SK-N-SH (cell line): ENCODE data around the gene ZNF490. TPM values are rescaled to one million over a fixed set of nuclear protein-coding genes. Genes with fewer than 3 reads are reported as not detected.
A peak's percentile ranks its signal among the peaks of the same experiment; 100 is the strongest.

Experiments
- CTCF ChIA-PET: fragments of 300-600, 350-600 bp; formaldehyde crosslinking; extraction: SDS; loops from one replicate; lab custom pipeline; 2021; lab: Yijun Ruan, JAX
- POLR2A ChIA-PET: fragments of 350-600 bp; sonication (Branson Sonifier 250); formaldehyde crosslinking; extraction: SDS; loops from one replicate; lab custom pipeline; 2020; ENCODE audit warnings: antibody characterized with exemption, inconsistent platforms; lab: Yijun Ruan, JAX
- DNase-seq: peaks from one replicate; pipeline ENCODE4 v3.0.0; 2012
- H2AFZ ChIP-seq: fragments of 200-600 bp; sonication (generic); 2 replicates; pipeline ENCODE4 v1.8.1; 2016; ENCODE audit warnings: antibody characterized with exemption, mild to moderate bottlenecking, low read depth
- H3F3A ChIP-seq: fragments of 200-600 bp; sonication (generic); replicated peaks from 2 replicates; pipeline ENCODE3; 2016; ENCODE audit warnings: antibody characterized with exemption, mild to moderate bottlenecking; ENCODE audit not compliant: insufficient read depth
- H3K27ac ChIP-seq, 2 experiments: fragments of 200-500 bp in 1 of 2; fragments of 200-600 bp in 1 of 2; sonication (Bioruptor generic) in 1 of 2; sonication (generic), shearing (Covaris generic) in 1 of 2; 2 replicates each; pipeline versions ENCODE4 v1.5.1 to v1.6.1; 2014 to 2016; ENCODE audit warnings: low read depth in 2 of 2, inconsistent platforms in 1 of 2, low read length in 1 of 2, mild to moderate bottlenecking in 1 of 2, mixed read lengths in 1 of 2
- H3K27me3 ChIP-seq: fragments of 200-600 bp; sonication (generic), shearing (Covaris generic); 2 replicates; pipeline ENCODE4 v1.6.1; 2016; ENCODE audit warnings: mixed run types; ENCODE audit not compliant: insufficient read depth
- H3K36me3 ChIP-seq, 2 experiments: fragments of 200-500 bp in 1 of 2; fragments of 200-600 bp in 1 of 2; sonication (Bioruptor generic) in 1 of 2; sonication (generic) in 1 of 2; replicated peaks in 1 of 2; 2 replicates each; pipeline versions ENCODE3 to v1.5.1; 2014 to 2016; ENCODE audit warnings: low read length in 1 of 2, mild to moderate bottlenecking in 1 of 2; ENCODE audit not compliant: insufficient read depth in 2 of 2, control insufficient read depth in 1 of 2
- H3K4me1 ChIP-seq, 2 experiments: fragments of 200-500 bp in 1 of 2; fragments of 200-600 bp in 1 of 2; sonication (Bioruptor generic) in 1 of 2; sonication (generic), shearing (Covaris generic) in 1 of 2; 2 replicates each; pipeline versions ENCODE4 v1.5.1 to v1.6.1; 2014 to 2016; ENCODE audit warnings: low read depth in 1 of 2, low read length in 1 of 2, mixed run types in 1 of 2; ENCODE audit not compliant: insufficient read depth in 2 of 2, control insufficient read depth in 1 of 2
- H3K4me2 ChIP-seq: fragments of 200-600 bp; sonication (generic), shearing (Covaris generic); 2 replicates; pipeline ENCODE4 v1.6.1; 2017; ENCODE audit warnings: mixed run types
- H3K4me3 ChIP-seq, 2 experiments: fragments of 200-500 bp in 1 of 2; fragments of 200-600 bp in 1 of 2; sonication (Bioruptor generic) in 1 of 2; sonication (generic), shearing (Covaris generic) in 1 of 2; 2 replicates each; pipeline versions ENCODE4 v1.5.1 to v1.8.1; 2014 to 2016; ENCODE audit warnings: low read depth in 2 of 2, inconsistent platforms in 1 of 2, low read length in 1 of 2, mild to moderate bottlenecking in 1 of 2, mixed read lengths in 1 of 2, moderate library complexity in 1 of 2
- H3K79me2 ChIP-seq: fragments of 200-600 bp; sonication (generic); 2 replicates; pipeline ENCODE4 v1.8.1; 2017; ENCODE audit warnings: mild to moderate bottlenecking; ENCODE audit not compliant: insufficient read depth
- H3K9ac ChIP-seq: fragments of 200-600 bp; sonication (generic); 2 replicates; pipeline ENCODE4 v1.6.1; 2017; ENCODE audit warnings: mixed run types
- H3K9me2 ChIP-seq: fragments of 200-600 bp; sonication (generic); 2 replicates; pipeline ENCODE4 v1.6.1; 2017; ENCODE audit warnings: mixed run types
- H3K9me3 ChIP-seq: fragments of 200-600 bp; sonication (generic); 2 replicates; pipeline ENCODE4 v1.6.1; 2017; ENCODE audit warnings: mixed run types, mild to moderate bottlenecking, moderate library complexity
- H4K20me1 ChIP-seq: fragments of 200-600 bp; sonication (generic); 2 replicates; pipeline ENCODE4 v1.6.1; 2017; ENCODE audit warnings: mild to moderate bottlenecking, mixed run types; ENCODE audit not compliant: insufficient read depth
- ELF1 ChIP-seq: IDR thresholded peaks from 2 replicates; pipeline ENCODE4 v1.4.0; 2012
- EZH2phosphoT487 ChIP-seq: fragments of 200-600 bp; sonication (generic); IDR thresholded peaks from 2 replicates; pipeline ENCODE4 v1.6.1; 2017; ENCODE audit warnings: low read depth, mixed run types, mild to moderate bottlenecking, antibody characterized with exemption, moderate library complexity, borderline replicate concordance
- FOSL2 ChIP-seq: IDR thresholded peaks from 2 replicates; pipeline ENCODE4 v1.4.0; 2012; ENCODE audit warnings: low read depth, mild to moderate bottlenecking, moderate library complexity, borderline replicate concordance
- GABPA ChIP-seq: IDR thresholded peaks from 2 replicates; pipeline ENCODE4 v1.4.0; 2012; ENCODE audit warnings: low read depth, mild to moderate bottlenecking
- JUND ChIP-seq: IDR thresholded peaks from 2 replicates; pipeline ENCODE4 v1.4.0; 2012
- MXI1 ChIP-seq: IDR thresholded peaks from 2 replicates; pipeline ENCODE4 v1.6.1; 2012; ENCODE audit warnings: mild to moderate bottlenecking, low read depth, low read length, improper control_type of control experiment
- NFIC ChIP-seq: IDR thresholded peaks from 2 replicates; pipeline ENCODE4 v1.4.0; 2012; ENCODE audit warnings: borderline replicate concordance
- POLR2AphosphoS5 ChIP-seq: IDR thresholded peaks from 2 replicates; pipeline ENCODE4 v1.6.1; 2012; ENCODE audit warnings: low read depth, low read length
- SIN3A ChIP-seq: IDR thresholded peaks from 2 replicates; pipeline ENCODE4 v1.6.1; 2012; ENCODE audit warnings: low read depth, mild to moderate bottlenecking, low read length, moderate library complexity, borderline replicate concordance
- TAF1 ChIP-seq: IDR thresholded peaks from 2 replicates; pipeline ENCODE4 v1.6.1; 2012; ENCODE audit warnings: low read depth, mild to moderate bottlenecking, low read length, moderate library complexity, borderline replicate concordance
- TEAD4 ChIP-seq: IDR thresholded peaks from 2 replicates; pipeline ENCODE4 v1.4.0; 2012; ENCODE audit warnings: mild to moderate bottlenecking, borderline replicate concordance; ENCODE audit not compliant: insufficient read depth
- YY1 ChIP-seq: IDR thresholded peaks from 2 replicates; pipeline ENCODE4 v1.4.0; 2012; ENCODE audit warnings: low read depth, mild to moderate bottlenecking
- WGBS: methylation state at CpG from one replicate; pipeline ENCODE4 v1.1.6; 2017; ENCODE audit warnings: low lambda C conversion rate; 5-methylcytosine and 5-hydroxymethylcytosine counted together
- polyA plus RNA-seq, 3 experiments: library from polyadenylated mRNA; depleted of rRNA; stranded (reverse); fragments of >200 nt; gene quantifications; 2 replicates each; pipeline ENCODE4 v1.2.3, GENCODE V29; 2012
- TF ChIP-seq, protein P1 (sequence below): fragments of 200-600 bp; sonication (generic); IDR thresholded peaks from 2 replicates; pipeline ENCODE4 v1.6.1; 2017; ENCODE audit warnings: antibody characterized with exemption, mild to moderate bottlenecking, moderate library complexity
- TF ChIP-seq, protein P2 (sequence below): IDR thresholded peaks from 2 replicates; pipeline ENCODE4 v1.6.1; 2012; ENCODE audit warnings: mild to moderate bottlenecking, low read depth, low read length, moderate library complexity
- TF ChIP-seq, protein P3 (sequence below): IDR thresholded peaks from 2 replicates; pipeline ENCODE4 v1.4.0; 2012; ENCODE audit warnings: low read depth

The ZNF490 gene
- polyA plus RNA-seq, 1 of the 3 experiments (the other 2 are of a cell fraction) = 1.3 TPM

DNA sequence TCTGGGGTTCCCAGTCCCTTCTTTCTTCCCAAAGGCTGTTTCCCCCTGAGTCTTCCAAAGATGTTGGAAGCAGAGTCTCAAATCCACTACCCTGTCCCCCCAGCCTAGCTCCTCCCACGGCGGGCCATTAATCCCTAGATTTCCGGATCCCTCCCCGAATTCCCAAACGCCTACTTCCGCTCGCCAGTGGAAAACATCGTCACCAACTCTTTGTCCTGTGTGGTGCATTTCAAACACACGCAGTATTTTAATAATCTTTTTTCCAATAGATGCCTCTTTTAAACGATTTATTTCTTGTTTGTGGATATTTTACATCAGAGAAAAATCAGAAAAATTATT, 717 bp upstream of the ZNF490 start:
- H3K27me3 ChIP-seq = no peaks in the 10 kb centered on the region
- H2AFZ ChIP-seq = peak overlapping the region; percentile 92
- peaks cover 71% of the 10 kb centered on the region for H3K79me2 ChIP-seq
- peaks cover 9% of the 10 kb centered on the region for H4K20me1 ChIP-seq
- peaks cover 24% of the 10 kb centered on the region for H3F3A ChIP-seq
- H3K4me3 ChIP-seq = peak overlapping the region; percentile 87 to 98
- H3K9ac ChIP-seq = peak overlapping the region; percentile 96
- ChIA-PET POLR2A (interaction anchor here (0.6 to 1.2 kb wide), 4 partner anchors 58 to 454 kb away, joined by 3 to 4 read pairs (median 3); partner anchors contain the start of gene ZNF625), CTCF (interaction anchor here (1.2 to 2.1 kb wide), 2 partner anchors 47 to 116 kb away, joined by 6 to 8 read pairs; no protein-coding TSS in a partner anchor)
- peak; percentile 81 for DNase-seq
- H3K27ac ChIP-seq = peak overlapping the region; percentile 87 to 95
- peak overlapping the region; percentile 93 for H3K4me2 ChIP-seq
- WGBS = 2% methylated on average over 9 of the region's 10 CpGs
- H3K9me3 ChIP-seq = no peaks in the 10 kb centered on the region
- peaks cover 16 to 48% of the 10 kb centered on the region in 2 experiments for H3K36me3 ChIP-seq
- TF ChIP-seq NFIC (no peak), MXI1 (no peak; the same call in 1 of the 2 replicates), GABPA (peak; percentile 81), FOSL2 (no peak), SIN3A (no peak), YY1 (peak; percentile 43; the same call in 1 of the 2 replicates), POLR2AphosphoS5 (peak; percentile 58), TEAD4 (no peak), TAF1 (peak; percentile 43), EZH2phosphoT487 (no peak), JUND (no peak), ELF1 (peak; percentile 20; the same call in 1 of the 2 replicates)
- TF ChIP-seq, protein P1, sequence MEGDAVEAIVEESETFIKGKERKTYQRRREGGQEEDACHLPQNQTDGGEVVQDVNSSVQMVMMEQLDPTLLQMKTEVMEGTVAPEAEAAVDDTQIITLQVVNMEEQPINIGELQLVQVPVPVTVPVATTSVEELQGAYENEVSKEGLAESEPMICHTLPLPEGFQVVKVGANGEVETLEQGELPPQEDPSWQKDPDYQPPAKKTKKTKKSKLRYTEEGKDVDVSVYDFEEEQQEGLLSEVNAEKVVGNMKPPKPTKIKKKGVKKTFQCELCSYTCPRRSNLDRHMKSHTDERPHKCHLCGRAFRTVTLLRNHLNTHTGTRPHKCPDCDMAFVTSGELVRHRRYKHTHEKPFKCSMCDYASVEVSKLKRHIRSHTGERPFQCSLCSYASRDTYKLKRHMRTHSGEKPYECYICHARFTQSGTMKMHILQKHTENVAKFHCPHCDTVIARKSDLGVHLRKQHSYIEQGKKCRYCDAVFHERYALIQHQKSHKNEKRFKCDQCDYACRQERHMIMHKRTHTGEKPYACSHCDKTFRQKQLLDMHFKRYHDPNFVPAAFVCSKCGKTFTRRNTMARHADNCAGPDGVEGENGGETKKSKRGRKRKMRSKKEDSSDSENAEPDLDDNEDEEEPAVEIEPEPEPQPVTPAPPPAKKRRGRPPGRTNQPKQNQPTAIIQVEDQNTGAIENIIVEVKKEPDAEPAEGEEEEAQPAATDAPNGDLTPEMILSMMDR = no peak
- TF ChIP-seq, protein P2, sequence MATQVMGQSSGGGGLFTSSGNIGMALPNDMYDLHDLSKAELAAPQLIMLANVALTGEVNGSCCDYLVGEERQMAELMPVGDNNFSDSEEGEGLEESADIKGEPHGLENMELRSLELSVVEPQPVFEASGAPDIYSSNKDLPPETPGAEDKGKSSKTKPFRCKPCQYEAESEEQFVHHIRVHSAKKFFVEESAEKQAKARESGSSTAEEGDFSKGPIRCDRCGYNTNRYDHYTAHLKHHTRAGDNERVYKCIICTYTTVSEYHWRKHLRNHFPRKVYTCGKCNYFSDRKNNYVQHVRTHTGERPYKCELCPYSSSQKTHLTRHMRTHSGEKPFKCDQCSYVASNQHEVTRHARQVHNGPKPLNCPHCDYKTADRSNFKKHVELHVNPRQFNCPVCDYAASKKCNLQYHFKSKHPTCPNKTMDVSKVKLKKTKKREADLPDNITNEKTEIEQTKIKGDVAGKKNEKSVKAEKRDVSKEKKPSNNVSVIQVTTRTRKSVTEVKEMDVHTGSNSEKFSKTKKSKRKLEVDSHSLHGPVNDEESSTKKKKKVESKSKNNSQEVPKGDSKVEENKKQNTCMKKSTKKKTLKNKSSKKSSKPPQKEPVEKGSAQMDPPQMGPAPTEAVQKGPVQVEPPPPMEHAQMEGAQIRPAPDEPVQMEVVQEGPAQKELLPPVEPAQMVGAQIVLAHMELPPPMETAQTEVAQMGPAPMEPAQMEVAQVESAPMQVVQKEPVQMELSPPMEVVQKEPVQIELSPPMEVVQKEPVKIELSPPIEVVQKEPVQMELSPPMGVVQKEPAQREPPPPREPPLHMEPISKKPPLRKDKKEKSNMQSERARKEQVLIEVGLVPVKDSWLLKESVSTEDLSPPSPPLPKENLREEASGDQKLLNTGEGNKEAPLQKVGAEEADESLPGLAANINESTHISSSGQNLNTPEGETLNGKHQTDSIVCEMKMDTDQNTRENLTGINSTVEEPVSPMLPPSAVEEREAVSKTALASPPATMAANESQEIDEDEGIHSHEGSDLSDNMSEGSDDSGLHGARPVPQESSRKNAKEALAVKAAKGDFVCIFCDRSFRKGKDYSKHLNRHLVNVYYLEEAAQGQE = 0 out of 2 replicates have a peak, but pooled peaks have one; percentile 28
- TF ChIP-seq, protein P3, sequence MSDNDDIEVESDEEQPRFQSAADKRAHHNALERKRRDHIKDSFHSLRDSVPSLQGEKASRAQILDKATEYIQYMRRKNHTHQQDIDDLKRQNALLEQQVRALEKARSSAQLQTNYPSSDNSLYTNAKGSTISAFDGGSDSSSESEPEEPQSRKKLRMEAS = no peak
- peaks cover 2 to 6% of the 10 kb centered on the region in 2 experiments; a peak in 3 of 4 replicates for H3K4me1 ChIP-seq
- no peaks in the 10 kb centered on the region for H3K9me2 ChIP-seq
